Small intestine (tissue), 7 donors: ENCODE measurements around the gene TMBIM6. TPM values are rescaled to one million over a fixed set of nuclear protein-coding genes. Genes with fewer than 3 reads are reported as not detected.
A peak's percentile ranks its signal among the peaks of the same experiment; 100 is the strongest.

Experiments used
- DNase-seq, 2 donors: peaks; one replicate each; pipeline versions ENCODE4 v3.0.0 to v3.0.0-alpha.2; 2013
- FAIRE-seq: peaks from 2 replicates; lab custom pipeline; 2012; peaks lifted over from hg19 to GRCh38; lab: Jason Lieb, UNC
- H3K27ac ChIP-seq, 3 donors: one replicate each; pipeline ENCODE4 v1.5.1; 2013; ENCODE audit warnings: low read length in 2 of 3, mild to moderate bottlenecking in 2 of 3, control low read depth in 1 of 3, inconsistent platforms in 1 of 3, low read depth in 1 of 3, moderate library complexity in 1 of 3
- H3K27me3 ChIP-seq, 3 donors: one replicate each; pipeline ENCODE4 v1.6.1; 2013; ENCODE audit warnings: low read length in 3 of 3, inconsistent platforms in 1 of 3; ENCODE audit not compliant: control insufficient read depth in 3 of 3, insufficient read depth in 3 of 3
- H3K36me3 ChIP-seq, 3 donors: one replicate each; pipeline ENCODE4 v1.6.1; 2013; ENCODE audit warnings: low read length in 3 of 3, inconsistent platforms in 1 of 3, low read depth in 1 of 3, mild to moderate bottlenecking in 1 of 3, moderate library complexity in 1 of 3; ENCODE audit not compliant: control insufficient read depth in 3 of 3, insufficient read depth in 2 of 3
- H3K4me1 ChIP-seq, 3 donors: one replicate each; pipeline ENCODE4 v1.6.1; 2013; ENCODE audit warnings: low read length in 2 of 3, inconsistent platforms in 1 of 3, low read depth in 1 of 3, mild to moderate bottlenecking in 1 of 3, moderate library complexity in 1 of 3; ENCODE audit not compliant: control insufficient read depth in 3 of 3, insufficient read depth in 2 of 3
- H3K4me3 ChIP-seq, 3 donors: one replicate each; pipeline ENCODE4 v1.5.1; 2013; ENCODE audit warnings: low read length in 3 of 3, control low read depth in 1 of 3, inconsistent platforms in 1 of 3, low read depth in 1 of 3, mild to moderate bottlenecking in 1 of 3, moderate library complexity in 1 of 3
- H3K9me3 ChIP-seq, 2 donors: one replicate each; pipeline ENCODE4 v1.6.1; 2013; ENCODE audit warnings: low read depth in 1 of 2, low read length in 1 of 2; ENCODE audit not compliant: control insufficient read depth in 2 of 2, insufficient read depth in 1 of 2
- WGBS, 3 donors: extraction: QIAGEN DNeasy Blood & Tissue Kit; methylation state at CpG; one replicate each; pipeline ENCODE4 v1.1.7; 2013; 5-methylcytosine and 5-hydroxymethylcytosine counted together
- polyA plus RNA-seq, 4 donors: library from polyadenylated mRNA; stranded (reverse) in 3 of 4; unstranded in 1 of 4; fragments of 200-250 nt in 3 of 4; fragments of 120-200 nt in 1 of 4; gene quantifications; one replicate each; pipeline versions ENCODE4 v1.2.1 to v1.2.3, GENCODE V29; 2013
- donor health status: healthy with polysubstance abuse.
- donor health status: control.
- donor health status: control.
- donor health status: Bipolar disorder and iron deficiency.
- donor health status: healthy.

Gene TMBIM6
- polyA plus RNA-seq, 4 donors, result 174 to 687 (median 294) TPM

DNA sequence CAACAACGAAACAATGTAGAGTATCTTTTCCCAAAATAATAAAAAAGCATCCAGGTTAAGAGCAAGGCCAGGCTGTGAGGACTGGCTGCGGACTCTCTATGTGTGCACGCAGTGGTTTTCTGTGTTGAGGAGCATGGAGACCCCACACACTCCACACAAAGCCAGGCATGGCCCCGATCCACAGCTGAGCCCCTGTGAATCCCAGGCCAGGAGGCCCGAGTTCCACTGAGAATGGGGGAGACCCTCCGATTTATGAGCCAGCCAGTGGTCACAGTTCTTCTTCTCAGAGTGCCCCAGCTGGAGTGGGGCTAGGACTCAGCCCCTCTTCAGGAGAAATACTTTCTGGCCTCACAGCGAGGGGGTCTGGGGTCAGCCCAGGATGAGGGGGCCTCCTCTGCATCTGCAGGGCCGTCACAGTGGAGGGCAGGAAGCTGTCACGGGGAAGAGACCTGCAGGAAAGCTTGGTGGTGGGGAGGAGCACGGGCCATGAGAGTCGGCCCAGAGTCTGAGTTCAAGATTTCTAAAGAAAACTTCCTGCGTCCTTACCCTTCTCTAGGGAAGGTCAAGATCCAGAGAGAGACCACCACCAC lies 66.7 kb downstream of the TMBIM6 start:
- Histone ChIP-seq H3K4me3 (no peak overlapping the region), H3K27ac (peak overlapping the region in 1 of 3 donors; percentile 60), H3K27me3 (no peaks in the 10 kb centered on the region), H3K9me3 (no peaks in the 10 kb centered on the region), H3K4me1 (peaks cover 0 to 20% (median 0%) of the 10 kb centered on the region in 3 donors), H3K36me3 (peaks cover 0 to 34% (median 2%) of the 10 kb centered on the region in 3 donors)
- WGBS, 3 donors, result 84 to 86% (median 86%) methylated on average over 12 of the region's 12 CpGs
- FAIRE-seq, result no peak
- DNase-seq, result no peak

DNA sequence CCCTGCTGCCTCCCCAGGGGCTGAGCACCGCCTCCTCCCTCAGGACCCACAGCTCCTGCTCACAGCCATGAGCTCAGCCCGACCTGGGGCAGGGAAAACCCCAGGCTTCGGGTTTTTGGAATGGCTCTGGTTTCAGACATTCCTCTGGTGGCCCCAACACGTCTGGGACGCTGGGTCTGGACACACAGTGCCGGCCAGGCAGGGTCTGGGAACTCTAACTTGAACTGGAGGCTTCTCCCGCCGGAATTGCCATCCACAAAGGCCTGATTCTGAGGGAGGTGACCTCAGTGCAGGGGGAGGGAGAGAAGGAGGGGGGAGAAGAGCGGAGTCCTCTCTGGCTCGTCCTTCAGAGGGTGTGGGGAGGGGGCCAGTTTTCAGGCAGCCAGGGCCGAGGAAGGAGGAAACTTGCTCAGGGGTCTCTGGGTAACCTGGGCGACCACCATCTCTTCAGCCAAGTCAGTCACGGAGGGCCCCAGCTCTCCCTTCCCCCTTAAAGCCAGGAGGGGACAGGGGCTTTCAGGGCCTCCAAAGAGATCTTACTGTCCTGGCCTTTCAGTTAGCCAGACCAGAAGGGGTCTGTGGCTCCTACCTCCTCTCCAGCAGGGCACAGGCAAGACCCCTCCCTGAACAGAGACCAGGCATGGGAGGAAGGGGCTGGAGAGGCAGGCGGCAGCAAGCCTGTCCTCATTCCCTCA lies 67.5 kb downstream of the TMBIM6 start:
- H3K4me3 ChIP-seq, result no peak overlapping the region
- no peaks in the 10 kb centered on the region for H3K9me3 ChIP-seq
- H3K27ac ChIP-seq, result peak overlapping the region in 2 of 3 donors; percentile 57 to 60
- 61 to 84% (median 83%) methylated on average over 14 of the region's 14 CpGs for whole genome bisulfite sequencing, 3 donors
- H3K36me3 ChIP-seq, result peaks cover 0 to 27% (median 2%) of the 10 kb centered on the region in 3 donors
- peaks cover 0 to 20% (median 0%) of the 10 kb centered on the region in 3 donors for H3K4me1 ChIP-seq
- FAIRE-seq, result no peak
- H3K27me3 ChIP-seq, result no peaks in the 10 kb centered on the region
- no peak for DNase-seq

DNA sequence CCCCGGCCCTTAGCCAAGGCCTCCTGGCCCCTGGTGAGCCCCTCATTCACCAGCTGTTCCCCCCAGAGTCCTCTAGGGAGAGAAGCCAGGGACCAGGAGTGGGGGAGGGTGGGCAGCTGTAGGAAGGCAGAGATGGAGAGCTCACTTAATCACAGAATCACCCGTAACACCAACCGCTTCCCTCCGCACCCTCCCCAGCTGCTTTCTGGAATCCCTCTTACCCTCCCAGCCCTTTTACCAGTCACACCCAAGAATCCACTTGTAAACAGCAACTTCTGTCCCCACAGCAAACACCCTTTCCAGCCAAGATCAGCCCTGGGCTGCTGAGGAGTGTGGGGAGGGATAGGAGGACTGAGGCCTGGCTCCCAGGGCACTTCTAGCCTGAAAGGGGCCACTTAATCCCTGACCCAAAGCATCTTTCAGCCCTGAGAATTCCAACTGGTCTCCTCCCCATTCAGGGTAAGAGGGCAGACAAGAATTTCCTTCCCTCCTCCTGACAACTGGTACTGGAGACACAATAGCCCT lies 68.1 kb downstream of the TMBIM6 start:
- Histone ChIP-seq H3K27ac (peak overlapping the region in 2 of 3 donors; percentile 57 to 60), H3K4me3 (no peak overlapping the region), H3K9me3 (no peaks in the 10 kb centered on the region), H3K4me1 (peaks cover 0 to 20% (median 0%) of the 10 kb centered on the region in 3 donors), H3K27me3 (no peaks in the 10 kb centered on the region), H3K36me3 (peaks cover 0 to 23% (median under 1%) of the 10 kb centered on the region in 3 donors)
- WGBS, 3 donors, result 61 to 90% (median 85%) methylated on average over 4 of the region's 4 CpGs
- FAIRE-seq (no peak), DNase-seq (no peak)

DNA sequence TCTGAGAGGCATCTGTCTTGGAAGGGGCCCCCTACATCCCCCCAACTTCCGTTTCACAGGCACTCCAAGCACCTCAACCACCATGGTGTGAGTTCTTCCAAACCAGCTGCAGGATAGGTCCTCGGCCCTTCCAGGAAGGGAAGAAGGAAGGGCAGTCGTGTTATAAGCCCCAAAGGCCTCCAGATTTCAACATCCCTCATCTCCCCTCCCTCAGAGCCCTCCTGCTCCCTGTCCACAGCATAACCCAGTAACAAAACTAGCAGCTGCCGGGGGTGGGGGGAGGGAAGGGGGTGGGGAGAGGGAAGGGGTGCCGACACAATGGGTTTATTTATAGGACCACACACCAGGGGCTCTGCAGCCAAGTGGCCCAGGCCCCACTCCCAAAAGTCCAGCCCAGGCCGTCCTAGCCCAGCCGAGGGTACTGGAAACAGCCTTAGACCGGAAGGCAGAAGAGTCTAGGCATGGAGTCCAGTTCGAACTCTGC lies 68.6 kb downstream of the TMBIM6 start:
- Histone ChIP-seq H3K4me3 (no peak overlapping the region), H3K9me3 (no peaks in the 10 kb centered on the region), H3K27me3 (no peaks in the 10 kb centered on the region), H3K4me1 (peaks cover 0 to 20% (median 0%) of the 10 kb centered on the region in 3 donors), H3K36me3 (peaks cover 0 to 19% (median 0%) of the 10 kb centered on the region in 3 donors), H3K27ac (peak overlapping the region in 2 of 3 donors; percentile 22 to 60)
- FAIRE-seq (no peak), DNase-seq (no peak)
- WGBS, 3 donors, result 52 to 68% (median 68%) methylated on average over 9 of the region's 9 CpGs

DNA sequence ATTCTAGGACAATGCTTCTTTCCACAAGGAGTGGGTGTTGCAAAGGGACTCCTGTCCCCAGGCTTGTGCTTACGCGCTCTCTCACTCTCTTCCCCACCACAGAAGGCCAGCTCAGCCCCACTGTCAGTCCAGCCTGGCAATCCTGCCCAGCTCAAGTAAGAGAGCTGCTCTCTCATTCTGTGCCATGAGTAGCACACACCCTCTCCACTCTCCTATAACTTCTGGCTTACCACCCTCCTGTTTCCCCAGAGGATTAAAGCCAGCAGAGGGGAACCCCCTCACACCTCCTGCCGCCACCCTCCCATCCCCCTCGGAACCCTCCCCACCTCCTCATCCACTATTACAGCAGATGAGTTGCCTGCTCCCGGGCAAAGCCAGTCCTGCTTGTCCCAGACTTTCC lies 69.8 kb downstream of the TMBIM6 start:
- DNase-seq (no peak), FAIRE-seq (no peak)
- no peak overlapping the region for H3K4me3 ChIP-seq
- peaks cover 0 to 13% (median 0%) of the 10 kb centered on the region in 3 donors for H3K36me3 ChIP-seq
- H3K27ac ChIP-seq, result no peak overlapping the region
- 84 to 92% (median 87%) methylated on average over 5 of the region's 5 CpGs for WGBS, 3 donors
- H3K27me3 ChIP-seq, result no peaks in the 10 kb centered on the region
- H3K4me1 ChIP-seq, result peaks cover 0 to 20% (median 0%) of the 10 kb centered on the region in 3 donors
- H3K9me3 ChIP-seq, result no peaks in the 10 kb centered on the region

DNA sequence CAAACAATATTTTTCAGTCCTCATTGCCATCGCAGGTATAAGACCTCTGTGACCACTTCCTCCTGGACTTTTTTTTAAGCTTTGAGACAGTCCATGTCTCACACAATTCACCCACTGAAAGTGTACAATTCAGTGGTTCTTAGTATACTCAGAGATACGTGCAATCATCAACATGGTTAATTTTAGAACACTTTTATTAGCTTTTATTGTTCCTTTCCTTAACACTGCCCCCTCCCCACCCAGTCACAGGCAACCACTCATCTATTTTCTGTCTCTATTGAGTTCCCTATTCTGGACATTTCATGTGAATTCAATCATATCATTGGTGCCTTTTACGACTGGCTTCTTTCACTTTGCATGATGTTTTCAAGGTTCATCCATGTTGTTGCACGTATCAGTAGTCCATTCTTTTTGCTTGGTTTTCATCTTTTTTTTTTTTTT lies 70.6 kb downstream of the TMBIM6 start:
- WGBS, 3 donors, result 70 to 82% (median 77%) methylated on average over 4 of the region's 4 CpGs
- Histone ChIP-seq H3K4me3 (no peak overlapping the region), H3K4me1 (peaks cover 0 to 20% (median 0%) of the 10 kb centered on the region in 3 donors), H3K27ac (no peak overlapping the region), H3K27me3 (no peaks in the 10 kb centered on the region), H3K36me3 (peaks cover 0 to 13% (median 0%) of the 10 kb centered on the region in 3 donors), H3K9me3 (no peaks in the 10 kb centered on the region)
- FAIRE-seq, result no peak
- no peak for DNase-seq

DNA sequence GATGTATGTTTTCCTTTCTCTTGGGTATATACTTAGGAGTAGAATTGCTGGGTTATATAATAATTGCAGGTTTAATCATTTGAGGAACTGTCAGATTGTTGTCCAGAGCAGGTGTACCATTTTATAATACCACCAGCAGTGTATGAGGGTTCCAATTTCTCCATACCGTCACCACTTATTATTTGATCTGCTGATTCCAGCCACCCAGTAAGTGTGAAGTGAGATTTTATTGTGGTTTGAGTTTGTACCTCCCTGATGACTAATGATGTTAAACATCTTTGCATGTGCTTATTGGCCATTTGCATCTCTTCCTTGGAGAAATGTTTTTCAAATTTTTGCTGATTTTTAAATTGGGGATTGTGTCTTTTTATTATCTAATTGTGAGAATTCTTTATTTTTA lies 71.8 kb downstream of the TMBIM6 start:
- H3K27me3 ChIP-seq, result no peaks in the 10 kb centered on the region
- WGBS, 3 donors, result 30 to 66% (median 50%) methylated on average over 1 of the region's 1 CpG
- no peaks in the 10 kb centered on the region for H3K9me3 ChIP-seq
- DNase-seq (no peak), FAIRE-seq (no peak)
- peaks cover 0 to 11% (median 0%) of the 10 kb centered on the region in 3 donors for H3K36me3 ChIP-seq
- peaks cover 0 to 20% (median 0%) of the 10 kb centered on the region in 3 donors for H3K4me1 ChIP-seq
- no peak overlapping the region for H3K27ac ChIP-seq
- H3K4me3 ChIP-seq, result no peak overlapping the region
